ENCODE measurements around the gene BEX2.

The BEX2 gene

DNA sequence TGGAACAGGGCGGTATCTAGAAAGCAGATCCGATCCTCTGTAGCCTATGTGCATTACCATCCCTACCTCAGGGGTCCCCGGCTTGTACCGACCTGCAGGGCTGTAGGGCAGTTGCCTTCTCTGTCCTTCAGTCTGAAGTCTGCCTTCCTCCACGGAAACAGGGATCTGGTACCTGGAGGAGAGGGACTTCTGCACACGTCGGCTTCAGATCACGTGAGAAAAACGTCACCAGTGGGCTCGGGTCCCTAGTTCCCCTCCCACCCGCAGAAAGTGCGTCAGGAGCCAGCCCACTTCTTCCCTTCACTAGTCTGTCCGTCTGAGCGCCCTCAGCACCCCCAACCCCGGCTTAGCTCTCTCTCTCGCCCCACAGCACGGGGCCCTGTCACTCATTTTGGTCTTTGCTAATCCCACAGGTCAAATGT is 34.2 kb downstream of the BEX2 start, which contains the start of gene TCEAL5:
TCEAL5 (minus strand) TSS at position 170 of the 422 bp plus-strand sequence. CDS start 2,187 bp downstream, outside the sequence.
- no peaks in the 10 kb centered on the region for H3K27me3 ChIP-seq (ENCODE audit: control insufficient read depth, insufficient read depth, low read length)
- no peak within 1 kb of the TSS for H3K4me3 ChIP-seq (ENCODE audit: low read depth, low read length)
- H3K4me1 ChIP-seq: no peaks in the 10 kb centered on the region
- no peak within 1 kb of the TSS for H3K27ac ChIP-seq
- TF ChIP-seq, protein P1, sequence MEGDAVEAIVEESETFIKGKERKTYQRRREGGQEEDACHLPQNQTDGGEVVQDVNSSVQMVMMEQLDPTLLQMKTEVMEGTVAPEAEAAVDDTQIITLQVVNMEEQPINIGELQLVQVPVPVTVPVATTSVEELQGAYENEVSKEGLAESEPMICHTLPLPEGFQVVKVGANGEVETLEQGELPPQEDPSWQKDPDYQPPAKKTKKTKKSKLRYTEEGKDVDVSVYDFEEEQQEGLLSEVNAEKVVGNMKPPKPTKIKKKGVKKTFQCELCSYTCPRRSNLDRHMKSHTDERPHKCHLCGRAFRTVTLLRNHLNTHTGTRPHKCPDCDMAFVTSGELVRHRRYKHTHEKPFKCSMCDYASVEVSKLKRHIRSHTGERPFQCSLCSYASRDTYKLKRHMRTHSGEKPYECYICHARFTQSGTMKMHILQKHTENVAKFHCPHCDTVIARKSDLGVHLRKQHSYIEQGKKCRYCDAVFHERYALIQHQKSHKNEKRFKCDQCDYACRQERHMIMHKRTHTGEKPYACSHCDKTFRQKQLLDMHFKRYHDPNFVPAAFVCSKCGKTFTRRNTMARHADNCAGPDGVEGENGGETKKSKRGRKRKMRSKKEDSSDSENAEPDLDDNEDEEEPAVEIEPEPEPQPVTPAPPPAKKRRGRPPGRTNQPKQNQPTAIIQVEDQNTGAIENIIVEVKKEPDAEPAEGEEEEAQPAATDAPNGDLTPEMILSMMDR (IDR thresholded peaks at IDR 0.05): no peak
- no peaks in the 10 kb centered on the region for H3K9me3 ChIP-seq (ENCODE audit: control insufficient read depth, low read length)
- no peaks in the 10 kb centered on the region for H3K36me3 ChIP-seq (ENCODE audit: control insufficient read depth, insufficient read depth, low read length)
- peak within 1 kb of the TSS; percentile 58 for H2AFZ ChIP-seq
- no peaks in the 10 kb centered on the region for H3K79me2 ChIP-seq
- H3K4me2 ChIP-seq (ENCODE audit: low read length): no peak within 1 kb of the TSS
- H3K9ac ChIP-seq: no peak within 1 kb of the TSS

DNA sequence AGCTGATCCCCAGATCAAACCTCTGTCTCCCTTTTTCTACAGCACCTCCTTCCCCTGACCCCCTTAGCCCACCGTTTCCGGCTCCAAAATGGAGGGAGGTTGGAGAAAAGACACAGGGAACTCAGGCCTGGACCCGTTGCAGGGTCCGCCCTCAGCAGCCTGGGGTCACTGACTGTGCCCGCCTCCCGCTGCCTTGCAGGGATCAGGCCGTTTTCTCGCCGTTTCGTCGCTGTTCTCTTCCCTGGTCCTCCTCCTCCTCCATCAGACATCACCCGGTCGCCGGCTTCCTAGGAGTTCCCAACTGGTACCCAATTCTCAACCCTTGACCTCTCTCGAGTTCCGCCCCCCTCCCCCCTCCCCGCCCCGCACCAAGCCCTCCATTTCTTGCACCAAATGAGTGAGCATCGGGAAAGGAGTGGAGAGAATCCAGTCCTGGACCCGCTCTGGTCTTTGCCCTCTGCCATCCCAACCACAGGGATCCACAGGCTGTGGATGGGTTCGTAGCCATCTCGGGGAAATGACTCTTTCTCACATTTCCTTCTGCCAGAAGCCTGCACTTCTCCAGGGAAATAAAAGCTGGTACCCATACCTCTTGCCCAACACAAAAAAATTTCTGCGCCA is 34.7 kb downstream of the BEX2 start:
- Histone ChIP-seq H3K4me2 (ENCODE audit: low read length) (no peak overlapping the region), H3K9me3 (ENCODE audit: control insufficient read depth, low read length) (no peaks in the 10 kb centered on the region), H3K27me3 (ENCODE audit: control insufficient read depth, insufficient read depth, low read length) (no peaks in the 10 kb centered on the region), H3K79me2 (no peaks in the 10 kb centered on the region), H2AFZ (peak overlapping the region; percentile 58), H3K27ac (no peak overlapping the region), H3K36me3 (ENCODE audit: control insufficient read depth, insufficient read depth, low read length) (no peaks in the 10 kb centered on the region), H3K4me1 (no peaks in the 10 kb centered on the region), H3K4me3 (ENCODE audit: low read depth, low read length) (no peak overlapping the region), H3K9ac (no peak overlapping the region)
- TF ChIP-seq, protein P1 (IDR thresholded peaks at IDR 0.05): no peak

DNA sequence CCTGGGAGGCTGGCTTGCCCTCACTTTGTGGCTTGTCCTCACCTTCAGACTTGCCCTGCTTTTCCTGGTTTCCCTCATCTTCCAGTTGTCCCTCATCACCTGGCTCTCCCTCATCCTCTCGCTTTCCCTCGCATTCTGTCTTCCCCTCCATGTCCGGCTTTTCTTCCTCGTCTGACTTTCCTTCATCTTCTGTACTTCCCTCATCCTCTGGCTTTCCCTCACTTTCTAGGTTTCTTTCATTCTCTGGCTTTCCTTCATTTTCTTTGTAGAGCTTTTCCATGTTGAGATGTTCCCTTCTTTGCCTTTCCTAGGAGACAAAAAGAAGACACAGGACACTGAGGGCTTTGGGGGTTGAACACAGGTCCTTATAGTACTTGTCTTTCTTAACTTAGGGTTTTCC is 36.5 kb downstream of the BEX2 start:
- H3K9ac ChIP-seq: no peak overlapping the region
- TF ChIP-seq, protein P1 (IDR thresholded peaks at IDR 0.05): no peak
- no peaks in the 10 kb centered on the region for H3K4me1 ChIP-seq
- no peaks in the 10 kb centered on the region for H3K79me2 ChIP-seq
- H3K4me3 ChIP-seq (ENCODE audit: low read depth, low read length): no peak overlapping the region
- H3K27ac ChIP-seq: no peak overlapping the region
- H3K4me2 ChIP-seq (ENCODE audit: low read length): no peak overlapping the region
- no peaks in the 10 kb centered on the region for H3K36me3 ChIP-seq (ENCODE audit: control insufficient read depth, insufficient read depth, low read length)
- no peak overlapping the region for H2AFZ ChIP-seq
- no peaks in the 10 kb centered on the region for H3K9me3 ChIP-seq (ENCODE audit: control insufficient read depth, low read length)
- no peaks in the 10 kb centered on the region for H3K27me3 ChIP-seq (ENCODE audit: control insufficient read depth, insufficient read depth, low read length)

Data from parathyroid adenoma (tissue), 2 donors.